Osteoblast (primary cell): Measurements from ENCODE around the gene GTF3C5. TPM values are rescaled to one million over a fixed set of nuclear protein-coding genes. Genes with fewer than 3 reads are reported as not detected.
A peak's percentile ranks its signal among the peaks of the same experiment; 100 is the strongest.
"Not testable (repeated sequence)": the region's sequence is repeated elsewhere in the genome, so short reads cannot be mapped to it uniquely, and the experiment has no call there.

ENCODE experiments used
- DNase-seq: peaks from one replicate; pipeline ENCODE4 v3.0.0; 2011; ENCODE audit warnings: low spot score, mixed read lengths; ENCODE audit not compliant: insufficient read length; ENCODE audit errors: missing footprints
- H2AFZ ChIP-seq: 2 replicates; pipeline ENCODE4 v1.6.0; 2011; ENCODE audit warnings: mild to moderate bottlenecking, low read length
- H3K27ac ChIP-seq: 2 replicates; pipeline ENCODE4 v1.5.1; 2011; ENCODE audit warnings: mild to moderate bottlenecking, low read depth, low read length, moderate library complexity
- H3K27me3 ChIP-seq: 2 replicates; pipeline ENCODE4 v1.6.0; 2012; ENCODE audit warnings: mild to moderate bottlenecking, control low read depth, inconsistent platforms, low read length, moderate library complexity; ENCODE audit not compliant: insufficient read depth
- H3K36me3 ChIP-seq: 2 replicates; pipeline ENCODE4 v1.5.1; 2011; ENCODE audit warnings: mild to moderate bottlenecking, low read length, control low read depth, moderate library complexity; ENCODE audit not compliant: insufficient read depth
- H3K4me1 ChIP-seq: 2 replicates; pipeline ENCODE4 v1.5.1; 2011; ENCODE audit warnings: mild to moderate bottlenecking, low read length, control low read depth, moderate library complexity; ENCODE audit not compliant: insufficient read depth
- H3K4me2 ChIP-seq: 2 replicates; pipeline ENCODE4 v1.6.0; 2011; ENCODE audit warnings: mild to moderate bottlenecking, low read length; ENCODE audit not compliant: insufficient read depth
- H3K4me3 ChIP-seq: fragments of 200-600 bp; sonication (generic); 3 replicates; pipeline ENCODE4 v1.5.1; 2012; ENCODE audit warnings: mild to moderate bottlenecking, low read length, inconsistent platforms; ENCODE audit not compliant: insufficient read depth
- H3K79me2 ChIP-seq: 2 replicates; pipeline ENCODE4 v1.6.0; 2012; ENCODE audit warnings: mild to moderate bottlenecking, low read length, control low read depth, inconsistent platforms; ENCODE audit not compliant: insufficient read depth
- H3K9me3 ChIP-seq: 2 replicates; pipeline ENCODE4 v1.5.1; 2011; ENCODE audit warnings: low read depth, low read length, control low read depth
- H4K20me1 ChIP-seq: 2 replicates; pipeline ENCODE4 v1.6.0; 2012; ENCODE audit warnings: mild to moderate bottlenecking, low read length, control low read depth; ENCODE audit not compliant: insufficient read depth
- CTCF ChIP-seq: IDR thresholded peaks from 2 replicates; pipeline ENCODE4 v1.5.1; 2011; ENCODE audit warnings: mild to moderate bottlenecking, low read depth, low read length, moderate library complexity; ENCODE audit errors: extremely low read depth
- total RNA-seq: library from RNA; depleted of rRNA; stranded (reverse); fragments of >200 nt; gene quantifications from 2 replicates; pipeline ENCODE4 v1.2.3, GENCODE V29; 2012

GTF3C5 gene
- total RNA-seq, 1 donor, result 31.8 TPM

GRCh38 chr9:132996526-132996925 lies 34.3 kb upstream of the GTF3C5 start:
- no peaks in the 10 kb centered on the region for H3K9me3 ChIP-seq
- no peak for DNase-seq
- H3K4me1 ChIP-seq, result peaks cover 6% of the 10 kb centered on the region
- H3K4me2 ChIP-seq, result no peak overlapping the region
- no peak overlapping the region for H3K27ac ChIP-seq
- H2AFZ ChIP-seq, result no peak overlapping the region
- no peaks in the 10 kb centered on the region for H3K79me2 ChIP-seq
- H4K20me1 ChIP-seq, result no peaks in the 10 kb centered on the region
- H3K36me3 ChIP-seq, result no peaks in the 10 kb centered on the region
- no peak overlapping the region for H3K4me3 ChIP-seq
- H3K27me3 ChIP-seq, result peaks cover 47% of the 10 kb centered on the region
- no peak for TF ChIP-seq CTCF

- Histone ChIP-seq H3K9me3 (no peaks in the 10 kb centered on the region), H3K4me2 (peak overlapping the region; percentile 10), H3K4me1 (peaks cover 6% of the 10 kb centered on the region), H4K20me1 (no peaks in the 10 kb centered on the region), H3K79me2 (no peaks in the 10 kb centered on the region), H3K27ac (no peak overlapping the region), H2AFZ (no peak overlapping the region), H3K4me3 (no peak overlapping the region), H3K27me3 (peaks cover 43% of the 10 kb centered on the region), H3K36me3 (no peaks in the 10 kb centered on the region)
- no peak for TF ChIP-seq CTCF
- peak; percentile 96 for DNase-seq
Measured at GRCh38 chr9:132997591-132997990, 33.2 kb upstream of the GTF3C5 start.

GRCh38 chr9:132998221-132998620 lies 32.6 kb upstream of the GTF3C5 start:
- H3K79me2 ChIP-seq, H2AFZ ChIP-seq, H4K20me1 ChIP-seq, H3K4me2 ChIP-seq, H3K36me3 ChIP-seq, H3K27ac ChIP-seq, DNase-seq, H3K9me3 ChIP-seq, H3K4me1 ChIP-seq, H3K4me3 ChIP-seq: not testable (repeated sequence)
- peaks cover 44% of the 10 kb centered on the region for H3K27me3 ChIP-seq

GRCh38 chr9:132998831-132999635 lies 31.8 kb upstream of the GTF3C5 start:
- H3K27me3 ChIP-seq, result peaks cover 39% of the 10 kb centered on the region
- no peak overlapping the region for H3K27ac ChIP-seq
- H3K4me1 ChIP-seq, result peaks cover 6% of the 10 kb centered on the region
- no peak overlapping the region for H2AFZ ChIP-seq
- no peak for TF ChIP-seq CTCF
- H3K79me2 ChIP-seq, result no peaks in the 10 kb centered on the region
- no peaks in the 10 kb centered on the region for H4K20me1 ChIP-seq
- H3K4me2 ChIP-seq, result no peak overlapping the region
- H3K4me3 ChIP-seq, result no peak overlapping the region
- H3K36me3 ChIP-seq, result no peaks in the 10 kb centered on the region
- H3K9me3 ChIP-seq, result no peaks in the 10 kb centered on the region
- DNase-seq, result no peak
